ENCODE data around the gene PLEKHA1.

Gene PLEKHA1

GRCh38 chr10:122354383-122354782, 20.1 kb upstream of the PLEKHA1 start:
- POLR2A ChIA-PET = no interaction called here
- CTCF ChIA-PET = no interaction called here
- no peak for TF ChIP-seq SUZ12 (IDR thresholded peaks at IDR 0.05)
- TF ChIP-seq CTBP1 (IDR thresholded peaks at IDR 0.05; ENCODE audit: borderline replicate concordance) = no peak
- TF ChIP-seq NFRKB (IDR thresholded peaks at IDR 0.05) = no peak
- TF ChIP-seq FOXA1 (IDR thresholded peaks at IDR 0.05) = no peak
- no peak for TF ChIP-seq FOXK2 (IDR thresholded peaks at IDR 0.05)
- no peak for TF ChIP-seq ARNT (IDR thresholded peaks at IDR 0.05)
- TF ChIP-seq BHLHE40 (IDR thresholded peaks at IDR 0.05; ENCODE audit: borderline replicate concordance) = no peak
- TF ChIP-seq FOXM1 (IDR thresholded peaks at IDR 0.05; ENCODE audit: borderline replicate concordance) = no peak
- TF ChIP-seq, protein P1, sequence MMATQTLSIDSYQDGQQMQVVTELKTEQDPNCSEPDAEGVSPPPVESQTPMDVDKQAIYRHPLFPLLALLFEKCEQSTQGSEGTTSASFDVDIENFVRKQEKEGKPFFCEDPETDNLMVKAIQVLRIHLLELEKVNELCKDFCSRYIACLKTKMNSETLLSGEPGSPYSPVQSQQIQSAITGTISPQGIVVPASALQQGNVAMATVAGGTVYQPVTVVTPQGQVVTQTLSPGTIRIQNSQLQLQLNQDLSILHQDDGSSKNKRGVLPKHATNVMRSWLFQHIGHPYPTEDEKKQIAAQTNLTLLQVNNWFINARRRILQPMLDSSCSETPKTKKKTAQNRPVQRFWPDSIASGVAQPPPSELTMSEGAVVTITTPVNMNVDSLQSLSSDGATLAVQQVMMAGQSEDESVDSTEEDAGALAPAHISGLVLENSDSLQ (IDR thresholded peaks at IDR 0.05) = no peak
- no peak for TF ChIP-seq TARDBP (IDR thresholded peaks at IDR 0.05)
- TF ChIP-seq HDGF (IDR thresholded peaks at IDR 0.05; ENCODE audit: borderline replicate concordance) = no peak
- no peak for TF ChIP-seq SP1 (IDR thresholded peaks at IDR 0.05)
- TF ChIP-seq LEF1 (IDR thresholded peaks at IDR 0.05; ENCODE audit: borderline replicate concordance) = no peak
- TF ChIP-seq ELF4 (IDR thresholded peaks at IDR 0.05) = no peak
- TF ChIP-seq ZNF384 (IDR thresholded peaks at IDR 0.05) = no peak
- no peak for TF ChIP-seq L3MBTL2 (conservative IDR thresholded peaks at IDR 0.05)
- DNase-seq (ENCODE audit: extremely low spot score) = no peak

GRCh38 chr10:122357685-122358084, 16.8 kb upstream of the PLEKHA1 start:
- ChIA-PET CTCF (interaction anchor here (0.9 kb wide), 1 partner anchor 49 kb away, joined by 4 read pairs; no protein-coding TSS in a partner anchor), POLR2A (no interaction called here)
- DNase-seq (ENCODE audit: extremely low spot score) = no peak
- TF ChIP-seq TARDBP (IDR thresholded peaks at IDR 0.05) (no peak), FOXA1 (IDR thresholded peaks at IDR 0.05) (no peak), FOXK2 (IDR thresholded peaks at IDR 0.05) (no peak), LEF1 (IDR thresholded peaks at IDR 0.05; ENCODE audit: borderline replicate concordance) (no peak), ZNF384 (IDR thresholded peaks at IDR 0.05) (no peak), FOXM1 (IDR thresholded peaks at IDR 0.05; ENCODE audit: borderline replicate concordance) (no peak), L3MBTL2 (conservative IDR thresholded peaks at IDR 0.05) (no peak), SUZ12 (IDR thresholded peaks at IDR 0.05) (no peak), ELF4 (IDR thresholded peaks at IDR 0.05) (no peak), NFRKB (IDR thresholded peaks at IDR 0.05) (no peak)
- TF ChIP-seq, protein P1 (IDR thresholded peaks at IDR 0.05) = no peak

DNA sequence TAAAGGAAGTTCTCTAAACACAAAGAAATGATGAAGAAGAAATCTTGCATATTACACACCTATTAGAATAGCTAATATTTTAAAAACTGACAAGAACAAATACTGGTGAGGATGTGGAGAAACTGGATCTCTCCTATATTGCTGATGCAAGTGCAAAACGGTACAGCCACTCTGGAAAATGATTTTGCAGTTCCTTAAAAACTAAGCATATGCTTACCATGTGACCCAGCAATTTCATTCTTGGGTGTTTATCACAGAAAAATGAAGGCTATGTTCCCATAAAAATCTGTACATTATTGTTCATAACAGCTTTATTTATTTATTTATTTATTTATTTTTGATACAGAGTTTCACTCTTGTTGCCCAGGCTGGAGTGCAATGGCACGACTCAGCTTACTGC, 14.9 kb upstream of the PLEKHA1 start:
- CTCF ChIA-PET = interaction anchor here (0.6 kb wide), 1 partner anchor 29 kb away, joined by 4 read pairs; no protein-coding TSS in a partner anchor
- DNase-seq (ENCODE audit: extremely low spot score) = no peak
- POLR2A ChIA-PET = no interaction called here

DNA sequence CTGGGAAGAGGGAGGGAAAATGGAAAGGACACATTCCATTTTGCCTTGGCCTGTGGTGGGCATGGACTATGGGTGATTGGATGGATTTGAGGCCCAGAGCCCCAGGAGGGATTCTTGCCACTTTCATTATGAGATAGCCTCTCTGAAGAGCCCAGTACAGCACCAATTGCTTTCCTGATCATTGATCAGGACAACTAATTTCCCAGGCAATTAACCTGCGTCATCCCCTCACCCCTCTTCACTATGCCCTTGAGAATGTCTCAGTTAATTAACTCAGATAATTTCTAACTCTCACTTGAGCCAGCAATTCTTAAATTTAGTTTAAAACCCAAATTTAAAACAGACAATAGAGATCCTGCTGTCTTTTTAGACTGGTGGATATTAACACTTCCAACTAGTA, 13.5 kb upstream of the PLEKHA1 start:
- POLR2A ChIA-PET = no interaction called here
- no peak for DNase-seq (ENCODE audit: extremely low spot score)
- no peak for TF ChIP-seq TARDBP (IDR thresholded peaks at IDR 0.05)
- no peak for TF ChIP-seq FOXA1 (IDR thresholded peaks at IDR 0.05)
- TF ChIP-seq LEF1 (IDR thresholded peaks at IDR 0.05; ENCODE audit: borderline replicate concordance) = no peak
- TF ChIP-seq ARNT (IDR thresholded peaks at IDR 0.05) = no peak
- TF ChIP-seq FOXK2 (IDR thresholded peaks at IDR 0.05) = no peak
- TF ChIP-seq HDGF (IDR thresholded peaks at IDR 0.05; ENCODE audit: borderline replicate concordance) = no peak
- no peak for TF ChIP-seq BHLHE40 (IDR thresholded peaks at IDR 0.05; ENCODE audit: borderline replicate concordance)
- TF ChIP-seq NFRKB (IDR thresholded peaks at IDR 0.05) = no peak
- no peak for TF ChIP-seq ELF4 (IDR thresholded peaks at IDR 0.05)
- TF ChIP-seq SP1 (IDR thresholded peaks at IDR 0.05) = no peak
- no peak for TF ChIP-seq L3MBTL2 (conservative IDR thresholded peaks at IDR 0.05)
- no peak for TF ChIP-seq FOXM1 (IDR thresholded peaks at IDR 0.05; ENCODE audit: borderline replicate concordance)
- no peak for TF ChIP-seq ZNF384 (IDR thresholded peaks at IDR 0.05)
- no peak for TF ChIP-seq SUZ12 (IDR thresholded peaks at IDR 0.05)
- TF ChIP-seq, protein P1 (IDR thresholded peaks at IDR 0.05) = no peak
- no peak for TF ChIP-seq CTBP1 (IDR thresholded peaks at IDR 0.05; ENCODE audit: borderline replicate concordance)
- CTCF ChIA-PET = no interaction called here

More for the DNA sequence above, 14.9 kb upstream of the PLEKHA1 start:
- TF ChIP-seq L3MBTL2 (conservative IDR thresholded peaks at IDR 0.05) = no peak
- no peak for TF ChIP-seq SUZ12 (IDR thresholded peaks at IDR 0.05)
- TF ChIP-seq FOXM1 (IDR thresholded peaks at IDR 0.05; ENCODE audit: borderline replicate concordance) = no peak
- no peak for TF ChIP-seq CTBP1 (IDR thresholded peaks at IDR 0.05; ENCODE audit: borderline replicate concordance)
- TF ChIP-seq LEF1 (IDR thresholded peaks at IDR 0.05; ENCODE audit: borderline replicate concordance) = no peak
- no peak for TF ChIP-seq ARNT (IDR thresholded peaks at IDR 0.05)
- TF ChIP-seq ZNF384 (IDR thresholded peaks at IDR 0.05) = no peak
- no peak for TF ChIP-seq ELF4 (IDR thresholded peaks at IDR 0.05)
- no peak for TF ChIP-seq FOXA1 (IDR thresholded peaks at IDR 0.05)
- TF ChIP-seq SP1 (IDR thresholded peaks at IDR 0.05) = no peak
- TF ChIP-seq, protein P1 (IDR thresholded peaks at IDR 0.05) = no peak
- TF ChIP-seq NFRKB (IDR thresholded peaks at IDR 0.05) = no peak
- no peak for TF ChIP-seq TARDBP (IDR thresholded peaks at IDR 0.05)
- no peak for TF ChIP-seq FOXK2 (IDR thresholded peaks at IDR 0.05)

- DNase-seq (ENCODE audit: extremely low spot score) = no peak
- ChIA-PET POLR2A (no interaction called here), CTCF (no interaction called here)
- TF ChIP-seq L3MBTL2 (conservative IDR thresholded peaks at IDR 0.05) (no peak), ELF4 (IDR thresholded peaks at IDR 0.05) (no peak), BHLHE40 (IDR thresholded peaks at IDR 0.05; ENCODE audit: borderline replicate concordance) (no peak), FOXA1 (IDR thresholded peaks at IDR 0.05) (no peak), ARNT (IDR thresholded peaks at IDR 0.05) (no peak), CTBP1 (IDR thresholded peaks at IDR 0.05; ENCODE audit: borderline replicate concordance) (no peak), FOXK2 (IDR thresholded peaks at IDR 0.05) (no peak), ZNF384 (IDR thresholded peaks at IDR 0.05) (no peak), FOXM1 (IDR thresholded peaks at IDR 0.05; ENCODE audit: borderline replicate concordance) (no peak), SUZ12 (IDR thresholded peaks at IDR 0.05) (no peak), SP1 (IDR thresholded peaks at IDR 0.05) (no peak), TARDBP (IDR thresholded peaks at IDR 0.05) (no peak), HDGF (IDR thresholded peaks at IDR 0.05; ENCODE audit: borderline replicate concordance) (no peak), LEF1 (IDR thresholded peaks at IDR 0.05; ENCODE audit: borderline replicate concordance) (no peak), NFRKB (IDR thresholded peaks at IDR 0.05) (no peak)
- TF ChIP-seq, protein P1 (IDR thresholded peaks at IDR 0.05) = no peak
Measured at GRCh38 chr10:122362031-122362592, 12.4 kb upstream of the PLEKHA1 start.
